GM13977 (cell line): ENCODE results near the gene GRK4.

Experiments used
- DNase-seq: peaks from one replicate; pipeline ENCODE4 v3.0.0; 2012; ENCODE audit warnings: low spot score
- CTCF ChIP-seq: IDR thresholded peaks from 2 replicates; pipeline ENCODE4 v1.5.1; 2012; ENCODE audit warnings: mild to moderate bottlenecking, control low read depth; ENCODE audit not compliant: insufficient read depth; ENCODE audit errors: extremely low read depth, missing control alignments
- in situ Hi-C: fragments of 300-500 bp; cut with MboI; formaldehyde crosslinking; loops from one replicate; pipeline ENCODE4 v1.12.0; 2022; ENCODE audit warnings: low sequenced_read_pairs, low pct_unique_long_range_greater_than_20kb, mixed read lengths, inconsistent platforms; ENCODE audit not compliant: unreplicated experiment

The GRK4 gene

GRCh38 chr4:2947926-2948325, 15.4 kb upstream of the GRK4 start:
- DNase-seq, result no peak
- no peak for TF ChIP-seq CTCF
- in situ Hi-C loops, result no loop called here

- no peak for DNase-seq
- in situ Hi-C loops, result no loop called here
- peak; percentile 35 for TF ChIP-seq CTCF
Observed at GRCh38 chr4:2948895-2949781, 14.2 kb upstream of the GRK4 start.

GRCh38 chr4:2949782-2950125, 13.6 kb upstream of the GRK4 start:
- TF ChIP-seq CTCF, result no peak
- DNase-seq, result no peak
- in situ Hi-C loops, result no loop called here

- TF ChIP-seq CTCF, result no peak
- DNase-seq, result no peak
- in situ Hi-C loops, result no loop called here
Observed at GRCh38 chr4:2950221-2950989, 13.0 kb upstream of the GRK4 start.

- TF ChIP-seq CTCF, result no peak
- no peak for DNase-seq
- in situ Hi-C loops, result no loop called here
Observed at GRCh38 chr4:2953496-2953895, 9.9 kb upstream of the GRK4 start.

- TF ChIP-seq CTCF, result peak; percentile 65
- peak; percentile 70 for DNase-seq
- in situ Hi-C loops, result no loop called here
Observed at GRCh38 chr4:2954358-2955185, 8.8 kb upstream of the GRK4 start.
